ENCODE results near the gene KIF22.

GRCh38 chr16:29836623-29837022 is 46.1 kb downstream of the KIF22 start:
- TF ChIP-seq CTCF (IDR thresholded peaks at IDR 0.05) (no peak), POLR2A (IDR thresholded peaks at IDR 0.05) (no peak)

Measured in Peyer's patch (tissue), 4 donors.